CD14-positive monocyte (primary cell): Measurements from ENCODE around the gene VPS13A. TPM values are rescaled to one million over a fixed set of nuclear protein-coding genes. Genes with fewer than 3 reads are reported as not detected.

Experiments
- DNase-seq, 3 donors: peaks; one replicate each; pipeline ENCODE4 v3.0.0-alpha.2; 2011 to 2022
- H2AFZ ChIP-seq: 2 replicates; pipeline ENCODE4 v1.6.0; 2012; ENCODE audit warnings: mild to moderate bottlenecking, low read depth, low read length, inconsistent platforms; ENCODE audit not compliant: insufficient read depth, poor library complexity, severe bottlenecking
- H3K27ac ChIP-seq, 2 donors: 1 replicate in 1 of 2; 2 replicates in 1 of 2; pipeline ENCODE4 v1.5.1; 2012 to 2013; ENCODE audit warnings: low read length in 2 of 2, control low read depth in 1 of 2, inconsistent platforms in 1 of 2, low read depth in 1 of 2, mild to moderate bottlenecking in 1 of 2
- H3K27me3 ChIP-seq, 2 donors: one replicate each; pipeline versions ENCODE4 v1.6.0 to v1.6.1; 2011 to 2013; ENCODE audit warnings: low read length in 2 of 2; ENCODE audit not compliant: control insufficient read depth in 2 of 2, insufficient read depth in 2 of 2
- H3K36me3 ChIP-seq, 2 donors: replicated peaks in 1 of 2; 1 replicate in 1 of 2; 2 replicates in 1 of 2; pipeline versions ENCODE4 v1.5.1 to v1.6.1; 2012 to 2013; ENCODE audit warnings: low read length in 2 of 2, control low read depth in 1 of 2, inconsistent platforms in 1 of 2, mild to moderate bottlenecking in 1 of 2; ENCODE audit not compliant: insufficient read depth in 2 of 2, control insufficient read depth in 1 of 2
- H3K4me1 ChIP-seq, 2 donors: 1 replicate in 1 of 2; 2 replicates in 1 of 2; pipeline versions ENCODE4 v1.5.1 to v1.6.1; 2012 to 2013; ENCODE audit warnings: low read length in 2 of 2, control low read depth in 1 of 2, inconsistent platforms in 1 of 2, mild to moderate bottlenecking in 1 of 2, moderate library complexity in 1 of 2; ENCODE audit not compliant: insufficient read depth in 2 of 2, control insufficient read depth in 1 of 2
- H3K4me2 ChIP-seq: replicated peaks from 2 replicates; pipeline ENCODE3; 2012; ENCODE audit warnings: low read length, moderate library complexity, mild to moderate bottlenecking; ENCODE audit not compliant: poor library complexity, severe bottlenecking; ENCODE audit errors: extremely low read depth
- H3K4me3 ChIP-seq, 3 experiments: fragments of 200-600 bp in 1 of 3; sonication (generic) in 1 of 3; replicated peaks in 1 of 3; 1 replicate in 2 of 3; 2 replicates in 1 of 3; pipeline ENCODE4 v1.5.1; 2011 to 2013; ENCODE audit warnings: low read length in 3 of 3, mild to moderate bottlenecking in 3 of 3, control low read depth in 2 of 3, low read depth in 2 of 3, inconsistent platforms in 1 of 3, moderate library complexity in 1 of 3
- H3K79me2 ChIP-seq: 2 replicates; pipeline ENCODE4 v1.6.0; 2012; ENCODE audit warnings: mild to moderate bottlenecking, control low read depth, inconsistent platforms, low read length, moderate library complexity; ENCODE audit not compliant: insufficient read depth
- H3K9ac ChIP-seq: 2 replicates; pipeline ENCODE4 v1.6.0; 2017; ENCODE audit warnings: low read length, mild to moderate bottlenecking; ENCODE audit not compliant: insufficient read depth, poor library complexity, severe bottlenecking
- H3K9me3 ChIP-seq, 2 donors: replicated peaks in 1 of 2; 1 replicate in 1 of 2; 2 replicates in 1 of 2; pipeline versions ENCODE4 v1.5.1 to v1.6.1; 2012 to 2013; ENCODE audit warnings: low read length in 2 of 2, control low read depth in 1 of 2; ENCODE audit not compliant: control insufficient read depth in 1 of 2, insufficient read depth in 1 of 2
- H4K20me1 ChIP-seq: 2 replicates; pipeline ENCODE4 v1.6.0; 2012; ENCODE audit warnings: mild to moderate bottlenecking, low read length, control low read depth, moderate library complexity; ENCODE audit not compliant: insufficient read depth
- H3K27ac Mint-ChIP-seq, 7 donors: one replicate each; pipeline ENCODE4 v1.8.0; 2020; ENCODE audit warnings: mild to moderate bottlenecking in 7 of 7, mixed read lengths in 7 of 7, moderate library complexity in 6 of 7, inconsistent platforms in 2 of 7
- H3K27me3 Mint-ChIP-seq, 3 donors: one replicate each; pipeline ENCODE4 v1.8.0; 2021 to 2022; ENCODE audit warnings: low read depth in 3 of 3, mild to moderate bottlenecking in 3 of 3, mixed read lengths in 3 of 3, moderate library complexity in 3 of 3, inconsistent platforms in 1 of 3
- H3K36me3 Mint-ChIP-seq, 2 donors: one replicate each; pipeline ENCODE4 v1.8.0; 2020; ENCODE audit warnings: mixed read lengths in 2 of 2, inconsistent platforms in 1 of 2, mild to moderate bottlenecking in 1 of 2
- H3K4me1 Mint-ChIP-seq: one replicate; pipeline ENCODE4 v1.8.0; 2020; ENCODE audit warnings: mild to moderate bottlenecking, mixed read lengths
- H3K4me3 Mint-ChIP-seq, 2 donors: one replicate each; pipeline ENCODE4 v1.8.0; 2020; ENCODE audit warnings: mild to moderate bottlenecking in 2 of 2, mixed read lengths in 2 of 2, moderate library complexity in 1 of 2
- H3K9me3 Mint-ChIP-seq, 7 donors: one replicate each; pipeline ENCODE4 v1.8.0; 2020 to 2022; ENCODE audit warnings: mixed read lengths in 7 of 7, mild to moderate bottlenecking in 6 of 7, moderate library complexity in 6 of 7, inconsistent platforms in 2 of 7
- CTCF ChIP-seq: fragments of 200-600 bp; IDR thresholded peaks from one replicate; pipeline ENCODE4 v1.8.0; 2022; ENCODE audit warnings: antibody characterized with exemption, mild to moderate bottlenecking
- WGBS: methylation state at CpG from one replicate; pipeline ENCODE4 v1.1.5; 2013; ENCODE audit warnings: missing lambda C conversion rate; ENCODE audit not compliant: insufficient coverage; 5-methylcytosine and 5-hydroxymethylcytosine counted together
- intact Hi-C, 2 donors: fragments of 100-400 bp; cut with micrococcal nuclease; formaldehyde crosslinking; loops; one replicate each; pipeline versions ENCODE4 v1.15.0 to v1.15.1; 2023
- polyA plus RNA-seq, 3 donors: library from polyadenylated mRNA; depleted of rRNA in 1 of 3; unstranded in 2 of 3; stranded (reverse) in 1 of 3; fragments of 300-500 nt in 2 of 3; fragments of >200 nt in 1 of 3; fragmentation: Illumina TruSeq in 2 of 3; gene quantifications; 1 replicate in 2 of 3; 2 replicates in 1 of 3; pipeline ENCODE4 v1.2.3, GENCODE V29; 2012 to 2021

Gene VPS13A
- polyA plus RNA-seq, 3 donors: 0.27 to 1.8 (median 1.1) TPM

DNA sequence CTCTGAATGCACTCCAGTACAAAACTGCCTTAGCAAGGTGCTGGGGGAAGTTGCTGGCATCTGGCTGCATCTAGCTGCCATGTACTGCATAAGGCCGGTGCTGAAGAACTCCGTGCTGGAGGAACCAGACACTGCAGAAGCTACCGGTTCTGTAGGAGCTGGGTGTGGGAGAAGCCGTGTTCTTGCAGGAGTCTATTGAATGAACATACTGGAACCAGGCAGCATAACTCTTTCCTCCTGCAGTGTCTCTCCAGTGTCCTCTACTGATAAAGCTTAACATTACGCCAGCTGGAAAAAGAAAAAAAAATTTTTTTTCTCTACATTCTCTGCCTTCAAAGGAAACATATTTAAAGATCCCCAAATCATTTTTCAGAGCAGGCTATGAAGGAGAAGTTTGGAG is 38.5 kb downstream of the VPS13A start:
- TF ChIP-seq CTCF: no peak
- DNase-seq: no peak
- no CpG with 5 or more reads among the region's 5 CpGs for WGBS

GRCh38 chr9:77218612-77219011 is 41.3 kb downstream of the VPS13A start:
- no peaks in the 10 kb centered on the region for H3K27me3 ChIP-seq
- intact Hi-C loops: no loop called here
- no peak overlapping the region for H3K9ac ChIP-seq
- H2AFZ ChIP-seq: no peak overlapping the region
- H3K36me3 ChIP-seq: no peaks in the 10 kb centered on the region
- no peak overlapping the region for H3K4me3 Mint-ChIP-seq
- no peaks in the 10 kb centered on the region for H3K79me2 ChIP-seq
- H3K4me3 ChIP-seq: no peak overlapping the region
- DNase-seq: no peak
- H3K36me3 Mint-ChIP-seq: peaks cover 2 to 18% of the 10 kb centered on the region in 2 donors
- no peaks in the 10 kb centered on the region for H3K4me1 Mint-ChIP-seq
- H3K4me1 ChIP-seq: no peaks in the 10 kb centered on the region
- no peaks in the 10 kb centered on the region for H3K9me3 Mint-ChIP-seq
- TF ChIP-seq CTCF: no peak
- no peaks in the 10 kb centered on the region for H3K27me3 Mint-ChIP-seq
- WGBS: no CpG with 5 or more reads among the region's 3 CpGs
- no peak overlapping the region for H3K4me2 ChIP-seq
- no peak overlapping the region for H3K27ac ChIP-seq
- H3K9me3 ChIP-seq: no peaks in the 10 kb centered on the region
- H3K27ac Mint-ChIP-seq: peak overlapping the region in 1 of 7 donors; percentile 20
- H4K20me1 ChIP-seq: no peaks in the 10 kb centered on the region

More for the DNA sequence above, 38.5 kb downstream of the VPS13A start:
- Histone ChIP-seq H3K79me2 (no peaks in the 10 kb centered on the region), H3K4me2 (no peak overlapping the region), H3K36me3 (no peaks in the 10 kb centered on the region), H3K9me3 (no peaks in the 10 kb centered on the region), H3K27me3 (no peaks in the 10 kb centered on the region), H3K27ac (no peak overlapping the region), H3K9ac (no peak overlapping the region), H4K20me1 (no peaks in the 10 kb centered on the region), H3K4me3 (no peak overlapping the region), H2AFZ (no peak overlapping the region), H3K4me1 (no peaks in the 10 kb centered on the region)
- no peak overlapping the region for H3K4me3 Mint-ChIP-seq
- H3K27me3 Mint-ChIP-seq: no peaks in the 10 kb centered on the region
- H3K36me3 Mint-ChIP-seq: peaks cover 7 to 10% of the 10 kb centered on the region in 2 donors
- no peaks in the 10 kb centered on the region for H3K9me3 Mint-ChIP-seq
- intact Hi-C loops: no loop called here
- no peak overlapping the region for H3K27ac Mint-ChIP-seq
- H3K4me1 Mint-ChIP-seq: no peaks in the 10 kb centered on the region
